BJ (cell line): Measurements from ENCODE around the gene CSNK1E. TPM values are rescaled to one million over a fixed set of nuclear protein-coding genes. Genes with fewer than 3 reads are reported as not detected.

Source experiments
- CTCF ChIA-PET: fragments of 350-600 bp; formaldehyde crosslinking; extraction: SDS; loops from one replicate; lab custom pipeline; 2021; ENCODE audit warnings: antibody characterized with exemption, inconsistent platforms; lab: Yijun Ruan, JAX
- POLR2A ChIA-PET: fragments of 300-600 bp; sonication (Branson Sonifier 250); formaldehyde crosslinking; extraction: SDS; loops from one replicate; lab custom pipeline; 2021; ENCODE audit warnings: antibody characterized with exemption; lab: Charles Lee
- DNase-seq: peaks from one replicate; pipeline ENCODE4 v3.0.0-alpha.2; 2011; ENCODE audit warnings: low read depth
- H3K27me3 ChIP-seq: 2 replicates; pipeline ENCODE4 v1.6.0; 2011; ENCODE audit warnings: low read length; ENCODE audit not compliant: control insufficient read depth, insufficient read depth
- H3K36me3 ChIP-seq: 2 replicates; pipeline ENCODE4 v1.5.1; 2011; ENCODE audit warnings: low read length; ENCODE audit not compliant: control insufficient read depth, insufficient read depth
- H3K4me3 ChIP-seq: 2 replicates; pipeline ENCODE4 v1.5.1; 2011; ENCODE audit warnings: low read depth, mild to moderate bottlenecking, control low read depth, low read length
- polyA plus RNA-seq: library from polyadenylated mRNA; depleted of rRNA; stranded (reverse); fragments of >200 nt; gene quantifications from 2 replicates; pipeline ENCODE4 v1.2.3, GENCODE V29; 2011
- TF ChIP-seq, protein P1 (sequence below): IDR thresholded peaks from 2 replicates; pipeline ENCODE4 v1.5.1; 2011; ENCODE audit warnings: low read depth, mild to moderate bottlenecking, control low read depth, inconsistent platforms, low read length, moderate library complexity; ENCODE audit not compliant: insufficient read depth

CSNK1E gene
- polyA plus RNA-seq, 1 experiment, result 183 TPM

DNA sequence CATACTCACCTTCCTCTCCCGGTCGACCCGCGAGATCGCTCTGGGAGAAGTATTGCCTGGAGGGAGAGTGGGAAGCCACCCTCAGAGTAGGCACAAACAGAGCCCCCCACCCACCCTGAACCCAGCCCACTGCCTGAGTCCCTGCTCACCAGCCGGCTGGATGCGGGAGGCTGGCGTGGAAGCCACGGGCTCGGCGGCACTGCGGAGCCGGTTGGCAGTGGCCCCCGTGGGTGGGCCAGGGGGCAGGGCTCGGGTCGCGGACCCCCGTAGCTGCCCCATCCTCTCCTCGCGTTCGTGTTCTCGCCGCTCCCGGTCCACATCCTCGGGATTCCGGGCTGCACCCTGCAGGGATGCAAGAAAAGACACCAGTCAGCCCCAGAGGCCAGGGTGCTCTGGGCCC lies 23.0 kb downstream of the CSNK1E start:
- H3K27me3 ChIP-seq, result no peaks in the 10 kb centered on the region

DNA sequence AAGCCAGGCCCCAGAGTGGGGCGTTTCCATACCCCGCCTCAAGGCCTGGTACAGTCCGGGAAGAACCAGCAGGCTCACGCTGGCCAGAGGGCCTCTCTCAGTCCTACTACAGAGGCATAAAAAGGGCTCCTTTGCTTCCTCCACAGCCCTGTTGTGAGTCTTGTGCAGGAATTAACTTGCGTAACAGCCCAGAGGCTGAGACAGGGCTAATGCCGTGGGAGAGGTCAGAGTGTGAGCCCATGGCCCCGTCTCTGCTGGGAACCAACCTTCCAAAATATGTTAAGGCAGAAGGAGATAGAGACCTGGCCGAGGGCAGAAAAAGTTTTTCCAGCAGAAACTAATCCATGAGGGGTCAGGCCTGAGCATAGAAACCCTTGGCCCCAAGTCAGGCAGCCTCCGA lies 24.5 kb downstream of the CSNK1E start:
- DNase-seq, result no peak
- peaks cover 61% of the 10 kb centered on the region for H3K36me3 ChIP-seq
- POLR2A ChIA-PET, result no interaction called here

More for the DNA sequence above, 23.0 kb downstream of the CSNK1E start:
- H3K4me3 ChIP-seq, result no peak overlapping the region
- H3K36me3 ChIP-seq, result peaks cover 73% of the 10 kb centered on the region
- POLR2A ChIA-PET, result no interaction called here
- TF ChIP-seq, protein P1, sequence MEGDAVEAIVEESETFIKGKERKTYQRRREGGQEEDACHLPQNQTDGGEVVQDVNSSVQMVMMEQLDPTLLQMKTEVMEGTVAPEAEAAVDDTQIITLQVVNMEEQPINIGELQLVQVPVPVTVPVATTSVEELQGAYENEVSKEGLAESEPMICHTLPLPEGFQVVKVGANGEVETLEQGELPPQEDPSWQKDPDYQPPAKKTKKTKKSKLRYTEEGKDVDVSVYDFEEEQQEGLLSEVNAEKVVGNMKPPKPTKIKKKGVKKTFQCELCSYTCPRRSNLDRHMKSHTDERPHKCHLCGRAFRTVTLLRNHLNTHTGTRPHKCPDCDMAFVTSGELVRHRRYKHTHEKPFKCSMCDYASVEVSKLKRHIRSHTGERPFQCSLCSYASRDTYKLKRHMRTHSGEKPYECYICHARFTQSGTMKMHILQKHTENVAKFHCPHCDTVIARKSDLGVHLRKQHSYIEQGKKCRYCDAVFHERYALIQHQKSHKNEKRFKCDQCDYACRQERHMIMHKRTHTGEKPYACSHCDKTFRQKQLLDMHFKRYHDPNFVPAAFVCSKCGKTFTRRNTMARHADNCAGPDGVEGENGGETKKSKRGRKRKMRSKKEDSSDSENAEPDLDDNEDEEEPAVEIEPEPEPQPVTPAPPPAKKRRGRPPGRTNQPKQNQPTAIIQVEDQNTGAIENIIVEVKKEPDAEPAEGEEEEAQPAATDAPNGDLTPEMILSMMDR, result no peak
- no peak for DNase-seq
- CTCF ChIA-PET, result interaction anchor here (0.9 to 1.8 kb wide), 2 partner anchors 18 to 180 kb away, joined by 3 to 4 read pairs; no protein-coding TSS in a partner anchor

DNA sequence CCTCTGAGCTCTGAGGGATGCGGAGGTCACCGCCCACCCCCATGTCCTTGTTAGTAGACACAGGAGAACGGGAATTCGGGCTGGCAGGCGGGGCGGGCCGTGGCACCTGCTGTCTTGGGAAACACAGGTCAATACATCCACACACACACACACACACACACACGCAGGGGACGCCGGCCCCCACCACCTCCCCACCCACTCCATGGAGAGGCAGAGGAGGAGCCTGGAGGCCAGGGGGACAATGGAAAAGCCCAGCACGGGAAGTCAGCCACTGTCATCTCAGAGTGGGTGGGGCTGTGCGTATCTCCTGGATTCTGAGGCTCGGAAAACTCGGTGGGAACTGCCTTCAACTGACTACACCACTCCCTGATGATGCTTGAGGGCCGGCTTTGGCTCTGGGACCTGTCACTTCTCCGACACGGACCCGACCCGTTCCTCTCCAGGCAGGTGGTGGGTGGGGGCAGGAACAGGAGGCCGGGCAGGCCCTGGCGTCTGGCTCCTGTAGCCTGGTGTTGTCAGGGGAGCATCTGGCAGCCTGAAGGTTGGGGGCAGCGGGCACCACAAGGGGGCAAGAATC lies 25.9 kb downstream of the CSNK1E start:
- Histone ChIP-seq H3K27me3 (no peaks in the 10 kb centered on the region), H3K36me3 (peaks cover 52% of the 10 kb centered on the region), H3K4me3 (no peak overlapping the region)
- CTCF ChIA-PET, result interaction anchor here (1.3 kb wide), 1 partner anchor 21 kb away, joined by 4 read pairs; no protein-coding TSS in a partner anchor
- TF ChIP-seq, protein P1, result no peak
- POLR2A ChIA-PET, result no interaction called here
- no peak for DNase-seq

More for the DNA sequence above, 24.5 kb downstream of the CSNK1E start:
- Histone ChIP-seq H3K27me3 (no peaks in the 10 kb centered on the region), H3K4me3 (no peak overlapping the region)
- TF ChIP-seq, protein P1, result no peak
- CTCF ChIA-PET, result no interaction called here

DNA sequence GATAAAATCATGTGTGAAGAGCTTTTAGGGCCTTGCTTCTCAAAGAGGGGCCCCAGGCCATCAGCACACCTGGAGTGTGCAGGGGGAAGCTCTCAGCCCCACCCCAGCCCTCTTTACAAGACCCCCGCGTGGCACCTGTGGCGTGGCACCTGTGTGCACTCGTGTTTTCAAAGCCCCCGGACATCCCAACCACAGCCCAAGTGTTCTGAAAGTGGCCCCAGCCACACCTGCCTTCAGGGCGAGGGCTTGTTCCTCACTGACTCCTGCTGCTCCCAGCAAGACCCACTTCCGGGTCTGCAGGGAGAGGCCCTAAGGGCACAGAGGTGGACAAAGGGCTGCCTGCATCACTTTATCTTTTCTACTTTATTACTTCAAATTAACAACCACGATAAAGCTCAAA lies 26.9 kb downstream of the CSNK1E start:
- TF ChIP-seq, protein P1, result no peak
- POLR2A ChIA-PET, result no interaction called here
- DNase-seq, result no peak
- H3K36me3 ChIP-seq, result peaks cover 42% of the 10 kb centered on the region
- no peaks in the 10 kb centered on the region for H3K27me3 ChIP-seq
- no peak overlapping the region for H3K4me3 ChIP-seq
- CTCF ChIA-PET, result interaction anchor here (1.3 to 2.2 kb wide), 2 partner anchors 8 to 20 kb away, joined by 4 to 5 read pairs; no protein-coding TSS in a partner anchor

DNA sequence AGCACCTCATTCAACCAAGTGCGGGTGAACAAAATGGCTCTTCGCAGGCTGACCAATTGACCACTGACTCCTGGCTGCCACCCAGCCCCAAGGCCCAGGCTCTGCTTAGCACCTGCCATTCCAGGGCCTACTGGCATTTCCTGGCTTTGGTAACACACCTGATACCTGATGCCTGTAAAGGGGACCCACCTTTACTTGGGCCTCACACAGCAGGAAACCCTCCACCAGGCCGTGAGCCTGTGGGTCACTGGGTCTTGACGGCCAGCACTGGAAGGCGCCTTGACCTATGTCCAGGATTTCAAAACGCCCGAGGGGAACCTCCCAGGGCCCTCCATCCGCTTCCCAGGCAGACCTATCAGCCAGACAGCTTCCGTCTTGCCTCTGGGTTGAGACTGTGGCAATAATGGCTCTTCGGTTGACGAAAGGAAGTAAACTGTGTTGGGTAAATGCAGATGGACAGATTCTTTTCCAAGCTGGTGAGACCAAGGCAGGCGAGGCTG lies 27.6 kb downstream of the CSNK1E start:
- H3K4me3 ChIP-seq, result no peak overlapping the region

More for the DNA sequence above, 27.6 kb downstream of the CSNK1E start:
- ChIA-PET CTCF (interaction anchor here (1.3 to 2.2 kb wide), 3 partner anchors 9 to 19 kb away, joined by 3 to 5 read pairs (median 4); no protein-coding TSS in a partner anchor), POLR2A (no interaction called here)
- no peak for DNase-seq
- TF ChIP-seq, protein P1, result no peak
- H3K27me3 ChIP-seq, result no peaks in the 10 kb centered on the region
- H3K36me3 ChIP-seq, result peaks cover 36% of the 10 kb centered on the region
